Measurements from ENCODE around the gene UGT1A4. TPM values are rescaled to one million over a fixed set of nuclear protein-coding genes. Genes with fewer than 3 reads are reported as not detected.
"Not testable (repeated sequence)": the region's sequence is repeated elsewhere in the genome, so short reads cannot be mapped to it uniquely, and the experiment has no call there.

UGT1A4 gene
- total RNA-seq, 1 donor from 2014 or later = not detected

DNA sequence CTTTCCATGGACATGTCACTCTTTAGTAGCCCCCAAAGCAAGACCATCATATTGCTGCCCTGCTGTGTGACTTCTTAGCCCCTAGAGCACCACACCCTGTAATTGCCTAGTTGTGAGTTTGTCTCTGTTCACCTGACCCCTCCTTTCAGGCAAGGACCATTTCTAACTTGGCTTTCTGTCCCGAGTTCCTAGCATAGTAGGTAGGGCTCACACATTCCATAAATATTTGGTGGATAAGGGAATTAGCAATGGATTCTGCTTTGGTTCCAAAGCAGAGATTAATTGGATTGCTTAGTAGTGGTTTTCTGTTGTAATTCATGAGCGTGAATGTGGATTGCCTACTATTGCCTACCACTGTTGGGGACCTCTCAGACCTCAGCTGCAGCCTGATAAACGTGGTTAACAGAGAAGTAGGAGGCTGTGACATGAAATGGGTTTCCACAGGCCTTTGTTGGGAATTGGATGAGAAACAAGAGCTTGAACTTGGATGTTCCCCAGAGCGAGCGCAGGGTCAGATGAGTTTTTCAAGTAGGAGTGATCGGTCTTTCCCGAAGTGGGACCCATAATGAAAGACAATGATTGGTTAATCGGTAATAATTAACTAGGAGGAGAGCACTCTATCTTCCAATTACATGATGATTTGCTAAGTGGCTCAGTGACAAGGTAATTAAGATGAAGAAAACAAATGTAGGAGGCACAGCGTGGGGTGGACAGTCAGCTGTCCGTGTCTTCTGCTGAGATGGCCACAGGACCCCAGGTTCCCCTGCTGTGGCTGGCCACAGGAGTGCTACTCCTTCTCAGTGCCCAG is 28.1 kb downstream of the UGT1A4 start:
- no peak for DNase-seq (ENCODE audit: low read depth in 2 of 2)

DNA sequence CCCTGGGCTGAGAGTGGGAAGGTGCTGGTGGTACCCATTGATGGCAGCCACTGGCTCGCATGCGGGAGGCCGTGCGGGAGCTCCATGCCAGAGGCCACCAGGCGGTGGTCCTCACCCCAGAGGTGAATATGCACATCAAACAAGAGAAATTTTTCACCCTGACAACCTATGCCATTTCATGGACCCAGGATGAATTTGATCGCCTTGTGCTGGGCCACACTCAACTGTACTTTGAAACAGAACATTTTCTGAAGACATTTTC is 28.7 kb downstream of the UGT1A4 start:
- DNase-seq (ENCODE audit: low read depth in 2 of 2) = no peak

DNA sequence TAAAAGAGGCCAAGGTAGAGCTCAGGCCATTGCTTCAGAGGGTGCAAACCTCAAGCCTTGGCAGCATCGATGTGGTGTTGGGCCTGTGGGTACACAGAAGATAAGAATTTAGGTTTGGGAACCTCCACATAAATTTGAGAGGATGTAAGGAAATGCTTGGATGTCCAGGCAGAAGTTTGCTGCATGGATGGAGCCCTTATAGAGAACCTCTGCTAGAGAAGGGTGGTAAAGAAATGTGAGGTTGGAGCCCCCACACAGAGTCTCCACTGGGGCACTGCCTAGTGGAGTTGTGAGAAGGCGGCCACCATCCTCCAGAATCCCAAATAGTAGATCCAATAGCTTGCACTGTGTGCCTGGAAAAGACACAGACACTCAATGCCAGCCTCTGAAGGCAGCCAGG is 32.2 kb downstream of the UGT1A4 start:
- not testable (repeated sequence) for DNase-seq (ENCODE audit: low read depth in 2 of 2)

- not testable (repeated sequence) for DNase-seq (ENCODE audit: low read depth in 2 of 2)
Measured at GRCh38 chr2:233751212-233752009, 32.9 kb downstream of the UGT1A4 start.

DNA sequence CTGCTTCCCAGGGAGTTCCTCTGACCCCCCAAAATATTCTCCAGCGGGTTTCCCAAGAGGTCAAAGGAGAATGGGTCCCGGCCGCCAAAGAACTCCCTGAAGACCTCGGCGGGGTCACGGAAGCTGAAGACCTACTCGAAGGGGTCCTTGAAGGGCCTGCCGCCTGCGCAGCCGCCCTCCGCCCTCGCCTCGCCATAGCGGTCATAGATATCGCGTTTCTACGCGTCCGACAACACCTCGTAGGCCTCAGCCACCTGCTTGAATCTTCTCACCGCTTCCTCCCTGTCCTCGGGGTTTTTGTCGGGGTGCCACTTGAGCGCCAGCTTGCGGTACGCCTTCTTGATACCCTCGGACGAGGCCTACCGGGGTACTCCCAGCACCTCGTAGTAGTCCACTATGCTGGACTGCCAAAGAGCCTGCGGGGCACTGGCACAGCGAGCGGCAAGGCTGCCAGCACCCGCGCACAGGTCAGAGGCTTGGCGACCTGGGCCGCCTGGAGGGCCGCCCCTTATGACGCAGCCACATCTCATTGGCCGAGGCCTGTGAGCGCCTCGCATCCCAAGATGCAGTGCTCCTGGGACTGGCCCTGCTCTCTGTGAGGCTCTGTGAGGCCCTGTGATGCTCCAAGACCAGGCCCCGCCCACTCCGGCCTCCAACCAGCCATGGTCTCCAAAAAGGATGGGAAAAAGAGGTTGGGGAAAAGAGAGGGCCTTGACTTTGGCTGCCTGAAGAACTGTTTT is 36.5 kb downstream of the UGT1A4 start:
- no peak for DNase-seq (ENCODE audit: low read depth in 2 of 2)

- DNase-seq (ENCODE audit: low read depth in 2 of 2) = no peak
Measured at GRCh38 chr2:233756429-233757081, 38.0 kb downstream of the UGT1A4 start.

GRCh38 chr2:233758141-233758540 is 39.6 kb downstream of the UGT1A4 start:
- DNase-seq (ENCODE audit: low read depth in 2 of 2) = no peak

DNA sequence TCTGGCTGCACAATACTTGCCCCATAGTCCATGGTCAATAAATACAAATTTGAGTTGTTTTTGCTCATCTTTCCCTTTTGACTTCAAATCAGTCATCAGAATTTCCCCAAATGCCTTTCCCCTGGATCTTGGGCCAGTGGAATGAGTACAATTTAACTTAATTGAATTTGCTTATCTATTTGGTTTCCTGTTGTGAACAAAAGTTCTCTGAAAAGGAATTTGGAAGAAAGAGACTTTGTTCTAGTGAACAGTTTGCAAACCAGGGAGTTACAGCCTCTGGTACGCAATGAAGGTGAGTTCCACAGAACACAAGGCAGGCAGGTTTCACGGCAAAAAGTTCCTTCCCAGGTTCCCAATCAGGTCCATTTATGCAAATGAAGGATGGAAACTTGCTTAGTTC is 40.3 kb downstream of the UGT1A4 start:
- DNase-seq (ENCODE audit: low read depth in 2 of 2) = no peak

GRCh38 chr2:233760043-233760442 is 41.5 kb downstream of the UGT1A4 start, which contains the start of gene UGT1A1:
UGT1A1 (plus strand) TSS chr2:233760270; CDS start chr2:233760288, 18 bp downstream.
- no peak for DNase-seq (ENCODE audit: low read depth in 2 of 2)

DNA sequence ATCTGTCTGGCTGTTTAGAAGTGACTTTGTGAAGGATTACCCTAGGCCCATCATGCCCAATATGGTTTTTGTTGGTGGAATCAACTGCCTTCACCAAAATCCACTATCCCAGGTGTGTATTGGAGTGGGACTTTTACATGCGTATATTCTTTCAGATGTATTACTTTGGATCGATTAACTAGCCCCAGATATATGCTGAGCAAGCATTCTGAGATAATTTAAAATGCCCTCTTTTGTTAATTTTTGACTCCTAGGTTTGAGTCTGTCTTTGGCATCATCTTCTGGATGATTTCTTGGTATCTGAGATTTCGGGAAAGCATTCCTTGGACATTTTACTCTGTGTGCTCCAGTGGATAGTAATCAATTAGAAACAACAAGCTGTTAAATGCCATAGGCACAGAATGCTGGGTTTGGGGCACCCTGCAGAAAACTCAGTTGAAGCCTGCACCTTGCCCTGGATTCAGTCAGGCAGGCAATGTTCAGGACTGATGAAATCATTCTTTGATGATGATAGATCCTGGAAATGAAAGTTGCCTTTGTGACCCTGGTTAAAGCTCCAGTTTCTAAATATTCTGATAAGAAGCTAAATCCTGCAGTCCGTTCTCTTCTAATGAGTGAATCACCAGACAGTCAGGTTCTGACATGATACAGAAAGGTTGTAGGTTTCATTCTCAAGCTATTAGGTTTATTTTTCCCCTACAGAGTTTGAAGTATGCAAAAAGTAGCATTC is 42.7 kb downstream of the UGT1A4 start:
- DNase-seq (ENCODE audit: low read depth in 2 of 2) = no peak

DNA sequence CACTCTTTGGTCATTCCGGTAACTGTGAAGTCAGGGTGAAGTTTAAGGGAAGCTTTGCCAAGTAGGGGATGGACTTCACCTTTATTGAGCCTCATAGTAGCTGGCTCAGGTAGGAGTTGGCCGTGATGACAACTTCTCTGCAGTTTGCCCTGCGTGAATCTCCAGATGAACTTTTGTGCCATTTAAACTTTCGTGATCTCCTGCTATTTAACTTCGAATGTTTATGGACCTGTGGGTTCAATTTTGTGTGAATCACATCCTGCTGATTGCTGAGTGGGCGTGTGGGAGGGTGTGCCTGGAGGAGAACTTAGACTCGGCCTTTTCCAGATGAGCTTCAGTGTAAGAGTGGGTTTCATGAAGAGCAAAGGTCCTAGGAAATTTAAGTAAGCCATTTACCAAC is 45.7 kb downstream of the UGT1A4 start:
- no peak for DNase-seq (ENCODE audit: low read depth in 2 of 2)

DNA sequence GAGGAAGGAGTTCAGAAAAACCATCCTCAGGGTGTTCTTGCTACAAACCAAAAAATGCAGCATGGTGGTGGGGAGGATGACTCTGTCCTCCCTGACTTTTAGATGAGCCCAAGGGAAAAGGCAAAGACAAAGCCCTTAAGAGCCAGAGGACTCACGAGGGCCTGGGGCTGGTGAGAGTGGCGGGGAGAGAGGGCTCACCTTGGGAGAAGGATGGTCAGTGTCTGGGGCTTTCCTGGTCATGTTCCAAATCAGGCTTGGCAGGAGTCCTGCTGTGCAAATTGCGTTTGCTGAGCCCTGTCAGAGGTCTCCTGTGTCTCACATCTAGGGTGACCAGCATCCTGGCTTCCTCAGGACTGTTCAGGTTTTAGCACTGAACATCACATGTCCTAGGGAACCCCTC is 46.2 kb downstream of the UGT1A4 start:
- no peak for DNase-seq (ENCODE audit: low read depth in 2 of 2)

DNA sequence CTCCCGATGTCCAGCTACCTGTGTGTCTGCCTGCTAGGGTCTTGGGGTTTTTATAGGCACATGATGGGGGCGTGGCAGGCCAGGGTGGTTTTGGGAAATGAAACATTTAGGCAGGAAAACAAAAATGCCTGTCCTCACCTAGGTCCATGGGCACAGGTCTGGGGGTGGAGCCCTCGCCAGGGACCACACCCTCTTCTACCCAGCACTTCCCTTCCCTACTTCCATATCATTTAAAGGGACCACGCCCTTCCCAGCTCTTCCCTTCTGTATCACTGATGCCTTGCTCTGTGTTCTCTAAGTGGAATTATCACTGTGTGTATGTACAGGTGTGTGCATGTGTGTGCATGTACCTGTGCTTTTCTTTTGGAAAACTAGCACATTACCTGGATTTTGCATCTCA is 47.9 kb downstream of the UGT1A4 start:
- DNase-seq (ENCODE audit: low read depth in 2 of 2) = no peak

DNA sequence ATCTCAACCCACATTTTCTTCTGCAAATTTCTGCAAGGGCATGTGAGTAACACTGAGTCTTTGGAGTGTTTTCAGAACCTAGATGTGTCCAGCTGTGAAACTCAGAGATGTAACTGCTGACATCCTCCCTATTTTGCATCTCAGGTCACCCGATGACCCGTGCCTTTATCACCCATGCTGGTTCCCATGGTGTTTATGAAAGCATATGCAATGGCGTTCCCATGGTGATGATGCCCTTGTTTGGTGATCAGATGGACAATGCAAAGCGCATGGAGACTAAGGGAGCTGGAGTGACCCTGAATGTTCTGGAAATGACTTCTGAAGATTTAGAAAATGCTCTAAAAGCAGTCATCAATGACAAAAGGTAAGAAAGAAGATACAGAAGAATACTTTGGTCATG is 49.5 kb downstream of the UGT1A4 start:
- DNase-seq (ENCODE audit: low read depth in 2 of 2) = no peak

DNA sequence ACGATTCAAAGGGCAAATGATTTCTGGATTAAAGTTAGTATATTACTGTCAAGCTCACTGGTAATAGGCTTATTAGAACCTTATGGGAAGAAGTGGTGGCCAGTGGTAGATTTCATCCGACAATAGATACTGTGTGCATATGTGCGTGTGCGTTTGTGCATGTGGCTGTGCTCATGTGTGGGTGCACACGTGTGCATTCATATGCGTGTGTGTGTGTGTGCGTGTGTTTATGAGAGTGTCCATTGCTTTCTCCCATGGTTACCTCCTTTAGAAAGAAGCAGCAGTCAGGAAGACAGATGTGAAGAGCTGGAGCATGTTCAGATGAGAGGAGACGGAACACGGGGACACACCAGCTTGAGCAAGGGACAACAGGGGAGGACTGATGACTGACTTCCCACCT is 50.7 kb downstream of the UGT1A4 start:
- no peak for DNase-seq (ENCODE audit: low read depth in 2 of 2)

- no peak for DNase-seq (ENCODE audit: low read depth in 2 of 2)
Measured at GRCh38 chr2:233772153-233772552, 53.6 kb downstream of the UGT1A4 start.

DNA sequence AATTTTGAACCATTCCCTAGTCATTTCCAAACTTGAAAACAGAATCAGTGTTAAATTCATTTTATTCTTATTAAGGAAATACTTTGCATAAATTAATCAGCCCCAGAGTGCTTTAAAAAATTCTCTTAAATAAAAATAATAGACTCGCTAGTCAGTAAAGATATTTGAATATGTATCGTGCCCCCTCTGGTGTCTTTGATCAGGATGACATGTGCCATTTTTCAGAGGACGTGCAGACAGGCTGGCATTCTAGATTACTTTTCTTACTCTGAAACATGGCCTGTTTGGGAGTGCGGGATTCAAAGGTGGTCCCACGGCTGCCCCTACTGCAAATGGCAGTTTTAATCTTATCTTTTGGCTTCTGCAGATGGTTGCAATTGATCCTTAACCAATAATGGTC is 54.0 kb downstream of the UGT1A4 start:
- DNase-seq (ENCODE audit: low read depth in 2 of 2) = no peak

DNA sequence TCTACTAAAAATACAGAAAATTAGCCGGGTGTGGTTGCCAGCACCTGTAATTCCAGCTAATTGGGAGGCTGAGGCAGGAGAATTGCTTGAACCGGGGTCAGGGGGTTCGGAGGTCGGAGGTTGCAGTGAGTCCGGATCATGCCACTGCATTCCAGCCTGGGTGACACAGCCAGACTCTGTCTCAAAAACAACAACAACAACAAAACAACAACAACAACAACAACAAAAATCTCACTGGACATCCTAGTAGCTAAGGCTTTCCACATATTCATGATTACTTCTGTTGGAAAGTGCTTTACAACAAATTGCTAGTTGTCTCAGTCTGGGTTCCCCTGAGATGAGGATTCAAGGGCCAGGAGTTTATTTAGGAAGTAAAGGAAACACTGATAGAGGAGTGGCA is 55.3 kb downstream of the UGT1A4 start:
- DNase-seq (ENCODE audit: low read depth in 2 of 2) = no peak

DNA sequence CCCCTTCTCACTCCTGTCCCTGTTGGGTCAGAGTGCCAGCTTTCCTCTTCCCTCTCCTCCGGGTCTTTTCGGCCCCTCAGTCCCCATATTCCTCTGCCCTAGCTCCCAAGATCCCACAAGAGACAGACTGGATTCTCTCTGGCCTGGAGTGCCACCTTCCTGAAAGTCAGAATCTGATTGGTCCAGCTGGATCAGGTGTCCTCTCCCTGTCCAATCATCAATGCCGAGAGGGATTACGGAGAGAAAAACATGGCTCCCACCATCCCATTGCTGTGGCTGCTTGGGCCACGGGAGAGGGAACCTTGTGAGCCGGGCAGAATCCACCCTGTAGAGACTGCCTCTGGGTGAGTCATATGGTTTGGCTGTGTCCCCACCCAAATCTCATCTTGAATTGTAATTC is 56.9 kb downstream of the UGT1A4 start:
- no peak for DNase-seq (ENCODE audit: low read depth in 2 of 2)

DNA sequence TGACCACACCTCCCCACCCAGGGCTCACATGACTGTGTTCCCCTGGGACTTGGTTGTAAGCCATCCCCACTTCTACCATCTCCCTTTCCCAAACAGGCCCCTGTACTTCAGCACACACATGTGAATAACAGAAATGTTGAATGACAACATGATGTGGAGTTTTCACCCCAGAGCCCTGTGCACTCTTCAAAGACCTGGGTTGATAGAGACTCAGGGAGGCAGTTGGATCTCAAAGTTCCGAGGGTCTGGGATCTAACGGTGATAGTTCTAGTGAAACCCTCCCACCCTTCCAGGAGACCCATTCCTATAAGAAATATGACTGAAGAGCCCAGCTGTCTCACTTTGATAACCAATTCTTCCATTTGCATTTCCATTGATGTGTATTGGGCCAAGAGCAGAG is 59.5 kb downstream of the UGT1A4 start, which contains the start of gene MROH2A:
TSS of gene MROH2A (plus strand) at position 301 of the 400 bp plus-strand sequence. CDS start 1,029 bp downstream, outside the sequence.
- DNase-seq (ENCODE audit: low read depth in 2 of 2) = no peak

DNA sequence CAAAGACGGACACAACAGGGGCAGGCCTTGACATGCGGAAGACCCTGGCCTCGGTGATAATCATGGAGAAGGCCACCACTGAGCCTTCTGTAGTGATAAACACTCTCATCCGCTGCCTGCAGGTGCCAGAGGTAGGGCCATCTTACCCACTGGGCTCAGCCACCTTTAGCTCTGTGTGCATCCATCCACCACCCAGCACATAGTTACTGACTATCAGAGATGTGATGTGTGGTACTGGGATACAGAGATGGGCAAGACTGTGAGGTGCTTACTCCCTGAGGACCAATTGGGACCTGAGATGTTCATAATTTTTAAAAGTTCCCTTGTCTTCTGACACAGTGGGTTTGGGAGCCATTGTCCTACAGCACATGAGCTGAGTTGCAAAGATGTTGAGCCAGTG is 61.2 kb downstream of the UGT1A4 start:
- DNase-seq (ENCODE audit: low read depth in 2 of 2) = no peak

Measured in dermis microvascular lymphatic vessel endothelial cell (primary cell).